Immature natural killer cell (primary cell): Measurements from ENCODE around the gene ACER3. TPM values are rescaled to one million over a fixed set of nuclear protein-coding genes. Genes with fewer than 3 reads are reported as not detected.

Source experiments
- DNase-seq, 3 donors: peaks; one replicate each; pipeline ENCODE4 v3.0.0; 2022; ENCODE audit warnings: mixed read lengths in 1 of 3
- H3K27ac Mint-ChIP-seq, 6 donors: one replicate each; pipeline ENCODE4 v1.8.0; 2020; ENCODE audit warnings: mixed read lengths in 6 of 6, mild to moderate bottlenecking in 5 of 6, inconsistent platforms in 4 of 6, moderate library complexity in 3 of 6
- H3K27me3 Mint-ChIP-seq, 3 donors: one replicate each; pipeline ENCODE4 v1.8.0; 2020 to 2021; ENCODE audit warnings: low read depth in 3 of 3, mild to moderate bottlenecking in 3 of 3, mixed read lengths in 3 of 3, moderate library complexity in 3 of 3, inconsistent platforms in 1 of 3
- H3K36me3 Mint-ChIP-seq, 3 donors: one replicate each; pipeline ENCODE4 v1.8.0; 2020; ENCODE audit warnings: mixed read lengths in 3 of 3, inconsistent platforms in 2 of 3, mild to moderate bottlenecking in 2 of 3
- H3K4me1 Mint-ChIP-seq, 2 donors: one replicate each; pipeline ENCODE4 v1.8.0; 2020; ENCODE audit warnings: inconsistent platforms in 2 of 2, mild to moderate bottlenecking in 2 of 2, mixed read lengths in 2 of 2, moderate library complexity in 1 of 2
- H3K4me3 Mint-ChIP-seq, 5 donors: one replicate each; pipeline ENCODE4 v1.8.0; 2020; ENCODE audit warnings: mild to moderate bottlenecking in 5 of 5, mixed read lengths in 5 of 5, inconsistent platforms in 3 of 5, moderate library complexity in 3 of 5
- H3K9me3 Mint-ChIP-seq, 6 donors: one replicate each; pipeline ENCODE4 v1.8.0; 2020; ENCODE audit warnings: mild to moderate bottlenecking in 6 of 6, mixed read lengths in 6 of 6, inconsistent platforms in 4 of 6, moderate library complexity in 3 of 6
- polyA plus RNA-seq, 3 donors: library from polyadenylated mRNA; unstranded; fragments of 300-500 nt; fragmentation: Illumina TruSeq; gene quantifications; one replicate each; pipeline ENCODE4 v1.2.3, GENCODE V29; 2021

ACER3 gene
- polyA plus RNA-seq, 3 donors from 2014 or later: 3.3 to 8.4 (median 5.3) TPM

- Mint-ChIP-seq H3K9me3 (no peaks in the 10 kb centered on the region), H3K27me3 (peaks cover 2 to 14% (median 9%) of the 10 kb centered on the region in 3 donors), H3K27ac (peak overlapping the region in 2 of 6 donors; percentile 34 to 46), H3K4me1 (peaks cover 60 to 85% of the 10 kb centered on the region in 2 donors), H3K4me3 (peak overlapping the region in 3 of 5 donors; percentile 38 to 77 (median 69)), H3K36me3 (no peaks in the 10 kb centered on the region)
- no peak for DNase-seq
Observed at GRCh38 chr11:77074205-77074604, 213.5 kb downstream of the ACER3 start.

- no peaks in the 10 kb centered on the region for H3K9me3 Mint-ChIP-seq
- peaks cover 64 to 87% of the 10 kb centered on the region in 2 donors for H3K4me1 Mint-ChIP-seq
- peaks cover 2 to 13% (median 9%) of the 10 kb centered on the region in 3 donors for H3K27me3 Mint-ChIP-seq
- H3K36me3 Mint-ChIP-seq: no peaks in the 10 kb centered on the region
- H3K27ac Mint-ChIP-seq: no peak overlapping the region
- DNase-seq: no peak
- peak overlapping the region in 3 of 5 donors; percentile 20 to 77 (median 32) for H3K4me3 Mint-ChIP-seq
Observed at GRCh38 chr11:77074626-77075221, 214.0 kb downstream of the ACER3 start.

- Mint-ChIP-seq H3K27me3 (peaks cover 2 to 13% (median 9%) of the 10 kb centered on the region in 3 donors), H3K27ac (peak overlapping the region in 2 of 6 donors; percentile 40 to 69), H3K4me3 (peak overlapping the region in 4 of 5 donors; percentile 10 to 65 (median 30)), H3K36me3 (no peaks in the 10 kb centered on the region), H3K9me3 (no peaks in the 10 kb centered on the region), H3K4me1 (peaks cover 70 to 87% of the 10 kb centered on the region in 2 donors)
- DNase-seq: no peak
Observed at GRCh38 chr11:77075425-77075905, 214.7 kb downstream of the ACER3 start.

Other genes with a start within 250 kb of the ACER3 start
- gene LRRC32, start 190.2 kb upstream of the ACER3 start, polyA plus RNA-seq: under 1 TPM in 1 of 3 donors, not detected in 2; 0.45 TPM
- gene TSKU, start 77.6 kb upstream of the ACER3 start, polyA plus RNA-seq: not detected
- not detected for gene B3GNT6, start 173.5 kb downstream of the ACER3 start, polyA plus RNA-seq
- gene CAPN5, start 206.1 kb downstream of the ACER3 start, polyA plus RNA-seq: 10 to 100 TPM in 1 of 3 donors, 1 to 10 TPM in 2; 1.6 to 18.8 (median 6.1) TPM
- not detected for gene OMP, start 241.9 kb downstream of the ACER3 start, polyA plus RNA-seq